H1 (cell line): ENCODE data around the gene ATM. TPM values are rescaled to one million over a fixed set of nuclear protein-coding genes. Genes with fewer than 3 reads are reported as not detected.

Source experiments
- CHD7 ChIP-seq: fragments of 300-600 bp; sonication (generic); IDR thresholded peaks from 2 replicates; pipeline ENCODE4 v1.7.1; 2012; ENCODE audit warnings: low read length, moderate library complexity, mild to moderate bottlenecking, inconsistent platforms; ENCODE audit not compliant: insufficient replicate concordance
- JUND ChIP-seq: IDR thresholded peaks from 2 replicates; pipeline ENCODE4 v1.6.1; 2011; ENCODE audit warnings: mild to moderate bottlenecking, improper control_type of control experiment, low read length
- KDM4A ChIP-seq: IDR thresholded peaks from one replicate; pipeline ENCODE4 v1.7.1; 2012; ENCODE audit warnings: low read depth, mild to moderate bottlenecking, moderate library complexity, low read length, inconsistent platforms; ENCODE audit not compliant: severe bottlenecking
- PHF8 ChIP-seq: fragments of 200-600 bp; sonication (generic); conservative IDR thresholded peaks from 2 replicates; pipeline ENCODE4 v1.7.1; 2012; ENCODE audit warnings: low read depth, mild to moderate bottlenecking, inconsistent platforms, low read length, moderate library complexity
- POLR2A ChIP-seq, 2 experiments: IDR thresholded peaks; 1 replicate in 1 of 2; 2 replicates in 1 of 2; pipeline ENCODE4 v1.6.1; 2011; ENCODE audit warnings: low read depth in 2 of 2, low read length in 2 of 2, mild to moderate bottlenecking in 2 of 2; ENCODE audit errors: control extremely low read depth in 1 of 2
- RBBP5 ChIP-seq: IDR thresholded peaks from 2 replicates; pipeline ENCODE4 v1.7.1; 2012; ENCODE audit warnings: low read depth, mild to moderate bottlenecking, inconsistent platforms, low read length, moderate library complexity, borderline replicate concordance
- SIRT6 ChIP-seq: IDR thresholded peaks from one replicate; pipeline ENCODE4 v1.7.1; 2012; ENCODE audit warnings: low read length, inconsistent platforms
- USF2 ChIP-seq: IDR thresholded peaks from 2 replicates; pipeline ENCODE4 v1.6.1; 2011; ENCODE audit warnings: low read length, improper control_type of control experiment
- YY1 ChIP-seq: IDR thresholded peaks from 2 replicates; pipeline ENCODE4 v1.6.1; 2011; ENCODE audit warnings: low read depth, mild to moderate bottlenecking, low read length
- polyA plus RNA-seq, 7 experiments: library from polyadenylated mRNA; depleted of rRNA in 3 of 7; stranded (reverse) in 5 of 7; unstranded in 2 of 7; fragments of >200 nt in 5 of 7; fragments of 200-250 nt in 2 of 7; gene quantifications; 1 replicate in 5 of 7; 2 replicates in 1 of 7; 4 replicates in 1 of 7; pipeline versions ENCODE4 v1.2.1 to v1.2.3, GENCODE V29; 2011 to 2013; ENCODE audit warnings: missing spikeins in 2 of 7, mixed read lengths in 2 of 7
- total RNA-seq: library from RNA; stranded (reverse); fragmentation: NEBNext Ultra II Directional; extraction: Animal tissue kit (Norgen Biotek cat#: 25700); gene quantifications from 2 replicates; pipeline ENCODE4 v1.2.1, GENCODE V29; 2021

Gene ATM
- total and polyA plus RNA-seq, 2 of the 8 experiments (the other 6 are each of a cell fraction or from before 2014, with no cell fraction given): 14.9 to 55.4 TPM

- TF ChIP-seq CHD7 (no peak), USF2 (no peak), KDM4A (no peak), YY1 (no peak), PHF8 (no peak), JUND (no peak), POLR2A (IDR thresholded peaks at IDR 0.05; ENCODE audit: control extremely low read depth in 1 of 2, low read depth in 2 of 2, low read length in 2 of 2) (no peak), SIRT6 (no peak), RBBP5 (no peak)
Measured at GRCh38 chr11:108394744-108395284, 171.9 kb downstream of the ATM start (continued).
